Measurements from ENCODE around the gene ACSL1. TPM values are rescaled to one million over a fixed set of nuclear protein-coding genes. Genes with fewer than 3 reads are reported as not detected.

Gene ACSL1
- total and polyA plus RNA-seq, 9 of the 15 experiments (the other 6 are each of a cell fraction or from before 2014, with no cell fraction given) = 6.7 to 24.1 (median 15.0) TPM

DNA sequence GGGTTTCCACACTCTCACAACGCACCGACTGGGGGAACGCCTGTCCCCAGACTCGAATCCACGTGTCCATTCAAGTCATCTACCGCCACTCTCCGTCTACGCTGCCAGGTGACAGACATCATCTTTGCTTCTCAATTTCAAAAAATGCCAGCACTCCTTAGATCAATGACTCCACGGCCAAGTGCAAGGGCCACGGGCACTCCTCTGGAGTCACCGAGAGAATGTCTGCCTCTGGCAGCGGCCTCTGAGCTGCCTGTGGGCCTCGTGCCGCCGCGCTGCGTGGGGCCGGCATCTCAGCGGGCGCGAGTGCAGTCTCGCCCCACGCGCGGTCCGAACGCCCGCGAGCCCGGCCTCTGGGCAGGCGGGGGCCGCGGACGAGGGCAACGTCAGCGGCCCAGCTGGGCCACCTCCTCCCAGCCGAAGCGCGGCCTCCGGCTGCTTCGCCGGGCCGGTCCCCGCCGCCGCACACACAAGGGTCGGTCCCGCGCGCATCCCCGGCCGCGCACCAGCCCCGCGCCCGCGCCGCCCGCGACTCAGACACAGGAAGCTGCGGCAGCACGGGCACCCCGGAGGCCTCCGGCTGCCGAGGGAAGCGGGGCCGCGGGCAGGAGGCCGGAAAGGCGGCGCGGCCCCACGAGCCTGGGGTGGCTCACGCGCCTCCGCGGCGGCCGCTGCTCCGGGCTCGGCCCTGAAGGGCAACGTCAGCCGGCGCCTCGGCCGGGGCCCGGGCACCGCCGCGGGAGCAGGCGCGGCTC is 450 bp downstream of the ACSL1 start (continued):
- TF ChIP-seq FIP1L1 (IDR thresholded peaks at IDR 0.05; ENCODE audit: low read depth, low read length, poor library complexity, severe bottlenecking) (no peak), L3MBTL2 (IDR thresholded peaks at IDR 0.05) (peak; percentile 79), EWSR1 (IDR thresholded peaks at IDR 0.05; ENCODE audit: borderline replicate concordance, low read depth, partially characterized antibody) (no peak), MCM5 (IDR thresholded peaks at IDR 0.05; ENCODE audit: low read depth) (no peak), RHOXF2B (CRISPR knock-in tag; conservative IDR thresholded peaks at IDR 0.05) (no peak), SAP30 (IDR thresholded peaks at IDR 0.05; ENCODE audit: borderline replicate concordance, insufficient read depth, low read depth, low read length, poor library complexity, severe bottlenecking) (peak; percentile 37), ARID1B (IDR thresholded peaks at IDR 0.05) (no peak), EZH2 (IDR thresholded peaks at IDR 0.05; ENCODE audit: borderline replicate concordance, low read depth, low read length) (no peak), NR2C1 (IDR thresholded peaks at IDR 0.05) (no peak), NR2C1 (tag; IDR thresholded peaks at IDR 0.05) (no peak), ZNF274 (IDR thresholded peaks at IDR 0.05; ENCODE audit: borderline replicate concordance, low read depth, low read length) (no peak), NFATC3 (IDR thresholded peaks at IDR 0.05) (no peak), U2AF2 (optimal IDR thresholded peaks at IDR 0.05; ENCODE audit: low read depth, low read length) (no peak), XRCC4 (IDR thresholded peaks at IDR 0.05; ENCODE audit: extremely low read depth, insufficient read depth, insufficient read length) (no peak)
- TF ChIP-seq, protein P1, sequence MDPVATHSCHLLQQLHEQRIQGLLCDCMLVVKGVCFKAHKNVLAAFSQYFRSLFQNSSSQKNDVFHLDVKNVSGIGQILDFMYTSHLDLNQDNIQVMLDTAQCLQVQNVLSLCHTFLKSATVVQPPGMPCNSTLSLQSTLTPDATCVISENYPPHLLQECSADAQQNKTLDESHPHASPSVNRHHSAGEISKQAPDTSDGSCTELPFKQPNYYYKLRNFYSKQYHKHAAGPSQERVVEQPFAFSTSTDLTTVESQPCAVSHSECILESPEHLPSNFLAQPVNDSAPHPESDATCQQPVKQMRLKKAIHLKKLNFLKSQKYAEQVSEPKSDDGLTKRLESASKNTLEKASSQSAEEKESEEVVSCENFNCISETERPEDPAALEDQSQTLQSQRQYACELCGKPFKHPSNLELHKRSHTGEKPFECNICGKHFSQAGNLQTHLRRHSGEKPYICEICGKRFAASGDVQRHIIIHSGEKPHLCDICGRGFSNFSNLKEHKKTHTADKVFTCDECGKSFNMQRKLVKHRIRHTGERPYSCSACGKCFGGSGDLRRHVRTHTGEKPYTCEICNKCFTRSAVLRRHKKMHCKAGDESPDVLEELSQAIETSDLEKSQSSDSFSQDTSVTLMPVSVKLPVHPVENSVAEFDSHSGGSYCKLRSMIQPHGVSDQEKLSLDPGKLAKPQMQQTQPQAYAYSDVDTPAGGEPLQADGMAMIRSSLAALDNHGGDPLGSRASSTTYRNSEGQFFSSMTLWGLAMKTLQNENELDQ (CRISPR knock-in tag; IDR thresholded peaks at IDR 0.05; ENCODE audit: borderline replicate concordance) = no peak
- TF ChIP-seq, protein P2, sequence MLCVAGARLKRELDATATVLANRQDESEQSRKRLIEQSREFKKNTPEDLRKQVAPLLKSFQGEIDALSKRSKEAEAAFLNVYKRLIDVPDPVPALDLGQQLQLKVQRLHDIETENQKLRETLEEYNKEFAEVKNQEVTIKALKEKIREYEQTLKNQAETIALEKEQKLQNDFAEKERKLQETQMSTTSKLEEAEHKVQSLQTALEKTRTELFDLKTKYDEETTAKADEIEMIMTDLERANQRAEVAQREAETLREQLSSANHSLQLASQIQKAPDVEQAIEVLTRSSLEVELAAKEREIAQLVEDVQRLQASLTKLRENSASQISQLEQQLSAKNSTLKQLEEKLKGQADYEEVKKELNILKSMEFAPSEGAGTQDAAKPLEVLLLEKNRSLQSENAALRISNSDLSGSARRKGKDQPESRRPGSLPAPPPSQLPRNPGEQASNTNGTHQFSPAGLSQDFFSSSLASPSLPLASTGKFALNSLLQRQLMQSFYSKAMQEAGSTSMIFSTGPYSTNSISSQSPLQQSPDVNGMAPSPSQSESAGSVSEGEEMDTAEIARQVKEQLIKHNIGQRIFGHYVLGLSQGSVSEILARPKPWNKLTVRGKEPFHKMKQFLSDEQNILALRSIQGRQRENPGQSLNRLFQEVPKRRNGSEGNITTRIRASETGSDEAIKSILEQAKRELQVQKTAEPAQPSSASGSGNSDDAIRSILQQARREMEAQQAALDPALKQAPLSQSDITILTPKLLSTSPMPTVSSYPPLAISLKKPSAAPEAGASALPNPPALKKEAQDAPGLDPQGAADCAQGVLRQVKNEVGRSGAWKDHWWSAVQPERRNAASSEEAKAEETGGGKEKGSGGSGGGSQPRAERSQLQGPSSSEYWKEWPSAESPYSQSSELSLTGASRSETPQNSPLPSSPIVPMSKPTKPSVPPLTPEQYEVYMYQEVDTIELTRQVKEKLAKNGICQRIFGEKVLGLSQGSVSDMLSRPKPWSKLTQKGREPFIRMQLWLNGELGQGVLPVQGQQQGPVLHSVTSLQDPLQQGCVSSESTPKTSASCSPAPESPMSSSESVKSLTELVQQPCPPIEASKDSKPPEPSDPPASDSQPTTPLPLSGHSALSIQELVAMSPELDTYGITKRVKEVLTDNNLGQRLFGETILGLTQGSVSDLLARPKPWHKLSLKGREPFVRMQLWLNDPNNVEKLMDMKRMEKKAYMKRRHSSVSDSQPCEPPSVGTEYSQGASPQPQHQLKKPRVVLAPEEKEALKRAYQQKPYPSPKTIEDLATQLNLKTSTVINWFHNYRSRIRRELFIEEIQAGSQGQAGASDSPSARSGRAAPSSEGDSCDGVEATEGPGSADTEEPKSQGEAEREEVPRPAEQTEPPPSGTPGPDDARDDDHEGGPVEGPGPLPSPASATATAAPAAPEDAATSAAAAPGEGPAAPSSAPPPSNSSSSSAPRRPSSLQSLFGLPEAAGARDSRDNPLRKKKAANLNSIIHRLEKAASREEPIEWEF (CRISPR knock-in tag; IDR thresholded peaks at IDR 0.05) = no peak

Data from K562 (cell line).